ENCODE results near the gene INTS3. TPM values are rescaled to one million over a fixed set of nuclear protein-coding genes. Genes with fewer than 3 reads are reported as not detected.

The INTS3 gene
- total and polyA plus RNA-seq, 2 of the 8 experiments (the other 6 are each of a cell fraction or from before 2014, with no cell fraction given) = 66.8 to 93.2 TPM

DNA sequence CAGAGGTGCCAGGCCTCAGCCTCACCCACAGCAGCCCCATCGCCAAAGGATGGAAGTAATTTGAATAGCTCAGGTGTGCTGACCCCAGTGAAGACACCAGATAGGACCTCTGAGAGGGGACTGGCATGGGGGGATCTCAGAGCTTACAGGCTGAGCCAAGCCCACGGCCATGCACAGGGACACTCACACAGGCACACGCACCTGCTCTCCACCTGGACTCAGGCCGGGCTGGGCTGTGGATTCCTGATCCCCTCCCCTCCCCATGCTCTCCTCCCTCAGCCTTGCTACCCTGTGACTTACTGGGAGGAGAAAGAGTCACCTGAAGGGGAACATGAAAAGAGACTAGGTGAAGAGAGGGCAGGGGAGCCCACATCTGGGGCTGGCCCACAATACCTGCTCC, 34.4 kb upstream of the INTS3 start:
- Histone ChIP-seq H2BK12ac (ENCODE audit: low read depth, low read length) (no peak overlapping the region), H3K36me3 (ENCODE audit: control insufficient read depth in 2 of 4, insufficient read depth in 4 of 4, low read length in 3 of 4) (0 out of 8 replicates have a peak, but pooled peaks cover 0 to 4% (median 0%) of the 10 kb centered on the region in 4 experiments), H3K23ac (ENCODE audit: insufficient read length) (no peak overlapping the region), H3K27ac (ENCODE audit: low read depth, low read length) (no peak overlapping the region), H2BK20ac (ENCODE audit: low read length) (no peak overlapping the region), H3K27me3 (replicated peaks in 1 of 4; ENCODE audit: control insufficient read depth in 3 of 4, extremely low read depth in 1 of 4, insufficient read depth in 3 of 4, low read length in 3 of 4) (no peaks in the 10 kb centered on the region), H2BK120ac (replicated peaks; ENCODE audit: low read depth, low read length) (no peak overlapping the region), H4K91ac (replicated peaks; ENCODE audit: insufficient read length, low read length) (no peak overlapping the region), H4K8ac (ENCODE audit: extremely low read depth, insufficient read depth, low read length) (no peak overlapping the region), H3K9ac (replicated peaks in 1 of 4; ENCODE audit: extremely low read depth in 1 of 4, low read depth in 3 of 4, low read length in 3 of 4) (no peak overlapping the region), H3K9me3 (ENCODE audit: insufficient read depth in 2 of 2, low read depth in 1 of 2, low read length in 1 of 2) (no peaks in the 10 kb centered on the region), H3K4ac (replicated peaks; ENCODE audit: insufficient read length, low read depth, low read length) (no peak overlapping the region), H2BK15ac (ENCODE audit: low read length) (no peak overlapping the region), H3K4me2 (ENCODE audit: insufficient read depth in 1 of 2, low read depth in 2 of 2, low read length in 2 of 2) (no peak overlapping the region), H3K23me2 (ENCODE audit: low read depth, low read length) (no peaks in the 10 kb centered on the region), H2AK5ac (ENCODE audit: low read depth, low read length) (no peak overlapping the region), H3K18ac (ENCODE audit: extremely low read depth, low read length) (no peak overlapping the region), H3K79me1 (ENCODE audit: low read depth, low read length) (no peaks in the 10 kb centered on the region), H2AFZ (ENCODE audit: low read length) (no peak overlapping the region), H3K4me1 (replicated peaks in 1 of 4; ENCODE audit: control insufficient read depth in 3 of 4, insufficient read depth in 4 of 4, low read length in 3 of 4) (peaks cover 0 to 18% (median 12%) of the 10 kb centered on the region in 4 experiments; a peak in 6 of 7 replicates), H3K56ac (replicated peaks; ENCODE audit: insufficient read length, low read depth, low read length) (no peak overlapping the region), H4K5ac (ENCODE audit: insufficient read length, low read depth, low read length) (no peak overlapping the region), H2BK5ac (ENCODE audit: low read depth, low read length) (no peak overlapping the region), H3K4me3 (ENCODE audit: extremely low read depth in 1 of 4, insufficient read depth in 2 of 4, low read depth in 3 of 4, low read length in 4 of 4) (no peak overlapping the region), H3K79me2 (ENCODE audit: control insufficient read depth in 1 of 2, insufficient read depth in 2 of 2, low read length in 2 of 2) (no peaks in the 10 kb centered on the region), H4K20me1 (replicated peaks in 1 of 2; ENCODE audit: control insufficient read depth in 1 of 2, insufficient read depth in 2 of 2, low read length in 2 of 2) (no peaks in the 10 kb centered on the region), H3K14ac (ENCODE audit: insufficient read length) (no peak overlapping the region)
- POLR2A ChIA-PET (ENCODE audit: partially characterized antibody) = interaction anchor here (1.1 to 2.2 kb wide), 3 partner anchors 10 to 297 kb away, joined by 3 to 6 read pairs (median 5); partner anchors contain the start of gene SLC27A3
- no peak for DNase-seq (ENCODE audit: low read depth in 1 of 2, low spot score in 2 of 2)
- CTCF ChIA-PET (ENCODE audit: partially characterized antibody) = interaction anchor here (0.7 to 1.9 kb wide), 5 partner anchors 16 to 104 kb away, joined by 3 to 5 read pairs (median 3); no protein-coding TSS in a partner anchor
- 87% methylated on average over 4 of the region's 4 CpGs; no CpG with 5 or more reads in 1 of the 2 experiments for WGBS, 2 experiments (ENCODE audit: extremely low coverage in 1 of 2, insufficient coverage in 1 of 2, insufficient read length in 1 of 2, insufficient replicate concordance in 2 of 2, low coverage in 1 of 2, low lambda C conversion rate in 2 of 2, missing lambda C conversion rate in 1 of 2)
- TF ChIP-seq, protein P1, sequence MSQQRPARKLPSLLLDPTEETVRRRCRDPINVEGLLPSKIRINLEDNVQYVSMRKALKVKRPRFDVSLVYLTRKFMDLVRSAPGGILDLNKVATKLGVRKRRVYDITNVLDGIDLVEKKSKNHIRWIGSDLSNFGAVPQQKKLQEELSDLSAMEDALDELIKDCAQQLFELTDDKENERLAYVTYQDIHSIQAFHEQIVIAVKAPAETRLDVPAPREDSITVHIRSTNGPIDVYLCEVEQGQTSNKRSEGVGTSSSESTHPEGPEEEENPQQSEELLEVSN (IDR thresholded peaks at IDR 0.05) = no peak
- no peak for TF ChIP-seq ZNF274 (IDR thresholded peaks at IDR 0.05; ENCODE audit: borderline replicate concordance, extremely low read depth, low read length)
- TF ChIP-seq POU5F1 (IDR thresholded peaks at IDR 0.05; ENCODE audit: low read depth, low read length) = no peak
- FAIRE-seq = no peak

All from H1 (cell line).